GM12878 (cell line): Measurements from ENCODE around the gene LETM1. TPM values are rescaled to one million over a fixed set of nuclear protein-coding genes. Genes with fewer than 3 reads are reported as not detected.

Source experiments
- ATAC-seq: fragments of 200-7000 bp; cut with Tn5 transposase; 3 replicates; pipeline ENCODE4 v1.9.1; 2020; ENCODE audit warnings: mild to moderate bottlenecking, moderate library complexity
- BruUV-seq: library from RNA; stranded (reverse); fragments of 400-500 nt; replicated peaks from 2 replicates; lab custom pipeline; 2021; lab: Mats Ljungman, UMichigan
- CTCF ChIA-PET: fragments of 300-600 bp; sonication (Branson Sonifier 250); formaldehyde crosslinking; extraction: SDS; loops from one replicate; lab custom pipeline; 2021; ENCODE audit warnings: inconsistent platforms; lab: Yijun Ruan, JAX
- POLR2A ChIA-PET: fragments of 350-600 bp; formaldehyde crosslinking; extraction: SDS; loops from one replicate; lab custom pipeline; 2021; ENCODE audit warnings: inconsistent platforms; lab: Charles Lee
- RAD21 ChIA-PET: fragments of 300-600 bp; sonication (Branson Sonifier 250); formaldehyde crosslinking; loops from one replicate; lab custom pipeline; 2023; ENCODE audit warnings: antibody characterized with exemption; ENCODE audit not compliant: unreplicated experiment; lab: Charles Lee
- SMC1A ChIA-PET: fragments of 300-600 bp; sonication (Branson Sonifier 250); formaldehyde crosslinking; loops from one replicate; lab custom pipeline; 2023; ENCODE audit not compliant: unreplicated experiment, uncharacterized antibody; lab: Charles Lee
- DNase-seq: peaks from one replicate; pipeline ENCODE4 v3.0.0-alpha.2; 2011; ENCODE audit warnings: low read depth, low spot score
- FAIRE-seq: peaks from 3 replicates; lab custom pipeline; 2011; peaks lifted over from hg19 to GRCh38; lab: Jason Lieb, UNC
- H2AFZ ChIP-seq: 2 replicates; pipeline ENCODE4 v1.6.0; 2011; ENCODE audit warnings: low read depth, low read length, control low read depth; ENCODE audit not compliant: control insufficient read depth
- H3K27ac ChIP-seq: 2 replicates; pipeline ENCODE4 v1.5.1; 2011; ENCODE audit warnings: control low read depth; ENCODE audit not compliant: control insufficient read depth, insufficient read depth
- H3K27me3 ChIP-seq, 2 experiments: replicated peaks in 1 of 2; 2 replicates each; pipeline versions ENCODE4 v1.6.0 to v1.6.1; 2011; ENCODE audit warnings: low read length in 1 of 2; ENCODE audit not compliant: control insufficient read depth in 2 of 2, insufficient read depth in 2 of 2
- H3K36me3 ChIP-seq, 2 experiments: 2 replicates each; pipeline ENCODE4 v1.5.1; 2011; ENCODE audit warnings: low read length in 1 of 2; ENCODE audit not compliant: control insufficient read depth in 2 of 2, insufficient read depth in 2 of 2
- H3K4me1 ChIP-seq: 2 replicates; pipeline ENCODE4 v1.6.1; 2011; ENCODE audit warnings: mild to moderate bottlenecking, low read length, moderate library complexity, mixed read lengths; ENCODE audit not compliant: control insufficient read depth, insufficient read depth
- H3K4me2 ChIP-seq: 2 replicates; pipeline ENCODE4 v1.6.0; 2011; ENCODE audit warnings: control low read depth; ENCODE audit not compliant: control insufficient read depth, insufficient read depth
- H3K4me3 ChIP-seq: fragments of 200-600 bp; sonication (generic); 2 replicates; pipeline ENCODE4 v1.5.1; 2016
- H3K79me2 ChIP-seq: 2 replicates; pipeline ENCODE4 v1.6.0; 2011; ENCODE audit warnings: low read length; ENCODE audit not compliant: control insufficient read depth, insufficient read depth
- H3K9ac ChIP-seq: 2 replicates; pipeline ENCODE4 v1.8.0; 2011; ENCODE audit warnings: low read length, control low read depth, mixed read lengths; ENCODE audit not compliant: control insufficient read depth, insufficient read depth
- H3K9me3 ChIP-seq: replicated peaks from 3 replicates; pipeline ENCODE4 v1.5.1; 2011; ENCODE audit warnings: mild to moderate bottlenecking, low read length; ENCODE audit not compliant: control insufficient read depth, insufficient read depth
- H4K20me1 ChIP-seq: 2 replicates; pipeline ENCODE4 v1.6.0; 2011; ENCODE audit not compliant: control insufficient read depth, insufficient read depth
- CBX5 ChIP-seq: sonication (generic); IDR thresholded peaks from 2 replicates; pipeline ENCODE4 v1.6.1; 2016; ENCODE audit warnings: low read depth, moderate library complexity, mild to moderate bottlenecking, inconsistent platforms
- IKZF2 ChIP-seq, 2 experiments: fragments of 450-650 bp; IDR thresholded peaks; 2 replicates each; pipeline ENCODE4 v1.6.1; 2017; ENCODE audit warnings: mild to moderate bottlenecking in 2 of 2, moderate library complexity in 2 of 2
- SMARCA5 ChIP-seq: fragments of 450-650 bp; IDR thresholded peaks from 2 replicates; pipeline ENCODE4 v1.6.1; 2017; ENCODE audit warnings: mild to moderate bottlenecking
- TCF3 ChIP-seq: IDR thresholded peaks from 2 replicates; pipeline ENCODE4 v1.6.1; 2012; ENCODE audit warnings: low read depth, mild to moderate bottlenecking, low read length, borderline replicate concordance; ENCODE audit not compliant: insufficient read depth
- ZZZ3 ChIP-seq: IDR thresholded peaks from 2 replicates; pipeline ENCODE4 v1.6.1; 2011; ENCODE audit warnings: low read depth; ENCODE audit not compliant: control insufficient read depth, insufficient read length
- WGBS: methylation state at CpG from one replicate; pipeline ENCODE4 v1.1.6; 2016; ENCODE audit warnings: low lambda C conversion rate; ENCODE audit not compliant: insufficient replicate concordance, insufficient coverage; ENCODE audit errors: missing lambda C conversion rate; 5-methylcytosine and 5-hydroxymethylcytosine counted together
- in situ Hi-C: fragments of 300-500 bp; cut with MboI; formaldehyde crosslinking; loops from 9 replicates; pipeline ENCODE4 v1.14.3; 2018; ENCODE audit warnings: mixed read lengths
- intact Hi-C: fragments of 100-400 bp; cut with micrococcal nuclease; formaldehyde crosslinking; loops from one replicate; pipeline ENCODE4 v1.14.2; 2022; ENCODE audit not compliant: unreplicated experiment
- polyA plus RNA-seq, 11 experiments: library from polyadenylated mRNA; depleted of rRNA in 4 of 11; unstranded in 6 of 11; stranded (reverse) in 5 of 11; fragments of >200 nt; fragmentation: Nextera tagmentation in 4 of 11; fragmentation: Illumina TruSeq in 1 of 11; extraction: Ambion mirVana in 4 of 11; extraction: Trizol in 1 of 11; gene quantifications; 1 replicate in 1 of 11; 2 replicates in 10 of 11; pipeline versions ENCODE4 v1.2.1 to v1.2.3, GENCODE V29; 2011 to 2016; ENCODE audit warnings: inconsistent platforms in 2 of 11, missing spikeins in 2 of 11, low read depth in 1 of 11
- total RNA-seq, 4 experiments: library from RNA; depleted of rRNA in 3 of 4; stranded (reverse); fragments of >200 nt in 3 of 4; fragmentation: Illumina TruSeq in 1 of 4; extraction: Trizol in 1 of 4; gene quantifications; 2 replicates each; pipeline versions ENCODE4 v1.2.1 to v1.2.3, GENCODE V29; 2013 to 2021
- TF ChIP-seq, protein P1 (sequence below): IDR thresholded peaks from 2 replicates; pipeline ENCODE4 v1.6.1; 2011; ENCODE audit warnings: borderline replicate concordance, low read depth, mild to moderate bottlenecking, moderate library complexity, mixed read lengths, low read length; ENCODE audit not compliant: insufficient read depth; ENCODE audit errors: extremely low read length
- TF ChIP-seq, protein P2 (sequence below): fragments of 450-650 bp; IDR thresholded peaks from 2 replicates; pipeline ENCODE4 v1.6.1; 2017; ENCODE audit warnings: mild to moderate bottlenecking
- TF ChIP-seq, protein P3 (sequence below): IDR thresholded peaks from 2 replicates; pipeline ENCODE4 v1.6.1; 2012; ENCODE audit warnings: improper control_type of control experiment, low read depth, low read length; ENCODE audit not compliant: insufficient replicate concordance
- TF ChIP-seq, protein P4 (sequence below): IDR thresholded peaks from 2 replicates; pipeline ENCODE4 v1.6.1; 2012; ENCODE audit warnings: low read depth, low read length, improper control_type of control experiment

Gene LETM1
- total and polyA plus RNA-seq, 10 of the 15 experiments (the other 5 are each of a cell fraction or from before 2014, with no cell fraction given) = 2.6 to 65.2 (median 30.2) TPM

DNA sequence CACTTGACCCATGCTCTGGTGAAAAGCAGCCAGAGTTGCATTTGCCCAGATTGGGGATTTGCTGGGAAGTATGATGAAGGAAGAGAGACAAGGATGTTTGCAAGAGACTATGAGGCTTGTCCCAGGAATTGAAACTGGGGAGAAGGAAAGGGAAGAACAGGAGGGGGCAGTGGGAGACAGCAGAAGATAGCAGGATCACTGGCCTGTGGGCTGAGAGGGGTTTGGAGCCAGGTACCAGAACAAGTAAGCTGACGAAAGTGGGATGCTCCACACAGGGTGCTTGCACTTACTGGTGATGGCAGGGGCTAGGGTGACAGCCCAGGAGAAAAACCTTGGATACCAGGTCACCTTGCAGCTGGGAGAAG, 3.4 kb upstream of the LETM1 start:
- DNase-seq (no peak), FAIRE-seq (no peak), ATAC-seq (no peak)
- intact Hi-C loops = no loop called here
- H3K4me1 ChIP-seq = peaks cover 9% of the 10 kb centered on the region
- no peaks in the 10 kb centered on the region for H3K27me3 ChIP-seq
- no peak overlapping the region for H3K4me2 ChIP-seq
- CTCF ChIA-PET = no interaction called here
- RAD21 ChIA-PET = interaction anchor here (0.6 kb wide), 1 partner anchor 28 kb away, joined by 3 read pairs; no protein-coding TSS in a partner anchor
- 29% methylated on average over 1 of the region's 1 CpG for WGBS
- no peaks in the 10 kb centered on the region for H4K20me1 ChIP-seq
- SMC1A ChIA-PET = interaction anchor here (0.7 to 3.8 kb wide), 2 partner anchors 19 to 40 kb away, joined by 3 to 14 read pairs; no protein-coding TSS in a partner anchor
- BruUV-seq = no TSS peak
- H2AFZ ChIP-seq = no peak overlapping the region
- H3K27ac ChIP-seq = no peak overlapping the region
- no peak for TF ChIP-seq CBX5
- no peak for TF ChIP-seq TCF3
- TF ChIP-seq, protein P1, sequence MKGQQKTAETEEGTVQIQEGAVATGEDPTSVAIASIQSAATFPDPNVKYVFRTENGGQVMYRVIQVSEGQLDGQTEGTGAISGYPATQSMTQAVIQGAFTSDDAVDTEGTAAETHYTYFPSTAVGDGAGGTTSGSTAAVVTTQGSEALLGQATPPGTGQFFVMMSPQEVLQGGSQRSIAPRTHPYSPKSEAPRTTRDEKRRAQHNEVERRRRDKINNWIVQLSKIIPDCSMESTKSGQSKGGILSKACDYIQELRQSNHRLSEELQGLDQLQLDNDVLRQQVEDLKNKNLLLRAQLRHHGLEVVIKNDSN = no peak
- TF ChIP-seq ZZZ3 = no peak
- TF ChIP-seq, protein P2, sequence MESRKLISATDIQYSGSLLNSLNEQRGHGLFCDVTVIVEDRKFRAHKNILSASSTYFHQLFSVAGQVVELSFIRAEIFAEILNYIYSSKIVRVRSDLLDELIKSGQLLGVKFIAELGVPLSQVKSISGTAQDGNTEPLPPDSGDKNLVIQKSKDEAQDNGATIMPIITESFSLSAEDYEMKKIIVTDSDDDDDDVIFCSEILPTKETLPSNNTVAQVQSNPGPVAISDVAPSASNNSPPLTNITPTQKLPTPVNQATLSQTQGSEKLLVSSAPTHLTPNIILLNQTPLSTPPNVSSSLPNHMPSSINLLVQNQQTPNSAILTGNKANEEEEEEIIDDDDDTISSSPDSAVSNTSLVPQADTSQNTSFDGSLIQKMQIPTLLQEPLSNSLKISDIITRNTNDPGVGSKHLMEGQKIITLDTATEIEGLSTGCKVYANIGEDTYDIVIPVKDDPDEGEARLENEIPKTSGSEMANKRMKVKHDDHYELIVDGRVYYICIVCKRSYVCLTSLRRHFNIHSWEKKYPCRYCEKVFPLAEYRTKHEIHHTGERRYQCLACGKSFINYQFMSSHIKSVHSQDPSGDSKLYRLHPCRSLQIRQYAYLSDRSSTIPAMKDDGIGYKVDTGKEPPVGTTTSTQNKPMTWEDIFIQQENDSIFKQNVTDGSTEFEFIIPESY = no peak
- TF ChIP-seq, protein P3, sequence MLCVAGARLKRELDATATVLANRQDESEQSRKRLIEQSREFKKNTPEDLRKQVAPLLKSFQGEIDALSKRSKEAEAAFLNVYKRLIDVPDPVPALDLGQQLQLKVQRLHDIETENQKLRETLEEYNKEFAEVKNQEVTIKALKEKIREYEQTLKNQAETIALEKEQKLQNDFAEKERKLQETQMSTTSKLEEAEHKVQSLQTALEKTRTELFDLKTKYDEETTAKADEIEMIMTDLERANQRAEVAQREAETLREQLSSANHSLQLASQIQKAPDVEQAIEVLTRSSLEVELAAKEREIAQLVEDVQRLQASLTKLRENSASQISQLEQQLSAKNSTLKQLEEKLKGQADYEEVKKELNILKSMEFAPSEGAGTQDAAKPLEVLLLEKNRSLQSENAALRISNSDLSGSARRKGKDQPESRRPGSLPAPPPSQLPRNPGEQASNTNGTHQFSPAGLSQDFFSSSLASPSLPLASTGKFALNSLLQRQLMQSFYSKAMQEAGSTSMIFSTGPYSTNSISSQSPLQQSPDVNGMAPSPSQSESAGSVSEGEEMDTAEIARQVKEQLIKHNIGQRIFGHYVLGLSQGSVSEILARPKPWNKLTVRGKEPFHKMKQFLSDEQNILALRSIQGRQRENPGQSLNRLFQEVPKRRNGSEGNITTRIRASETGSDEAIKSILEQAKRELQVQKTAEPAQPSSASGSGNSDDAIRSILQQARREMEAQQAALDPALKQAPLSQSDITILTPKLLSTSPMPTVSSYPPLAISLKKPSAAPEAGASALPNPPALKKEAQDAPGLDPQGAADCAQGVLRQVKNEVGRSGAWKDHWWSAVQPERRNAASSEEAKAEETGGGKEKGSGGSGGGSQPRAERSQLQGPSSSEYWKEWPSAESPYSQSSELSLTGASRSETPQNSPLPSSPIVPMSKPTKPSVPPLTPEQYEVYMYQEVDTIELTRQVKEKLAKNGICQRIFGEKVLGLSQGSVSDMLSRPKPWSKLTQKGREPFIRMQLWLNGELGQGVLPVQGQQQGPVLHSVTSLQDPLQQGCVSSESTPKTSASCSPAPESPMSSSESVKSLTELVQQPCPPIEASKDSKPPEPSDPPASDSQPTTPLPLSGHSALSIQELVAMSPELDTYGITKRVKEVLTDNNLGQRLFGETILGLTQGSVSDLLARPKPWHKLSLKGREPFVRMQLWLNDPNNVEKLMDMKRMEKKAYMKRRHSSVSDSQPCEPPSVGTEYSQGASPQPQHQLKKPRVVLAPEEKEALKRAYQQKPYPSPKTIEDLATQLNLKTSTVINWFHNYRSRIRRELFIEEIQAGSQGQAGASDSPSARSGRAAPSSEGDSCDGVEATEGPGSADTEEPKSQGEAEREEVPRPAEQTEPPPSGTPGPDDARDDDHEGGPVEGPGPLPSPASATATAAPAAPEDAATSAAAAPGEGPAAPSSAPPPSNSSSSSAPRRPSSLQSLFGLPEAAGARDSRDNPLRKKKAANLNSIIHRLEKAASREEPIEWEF = no peak
- no peak for TF ChIP-seq SMARCA5
- TF ChIP-seq, protein P4, sequence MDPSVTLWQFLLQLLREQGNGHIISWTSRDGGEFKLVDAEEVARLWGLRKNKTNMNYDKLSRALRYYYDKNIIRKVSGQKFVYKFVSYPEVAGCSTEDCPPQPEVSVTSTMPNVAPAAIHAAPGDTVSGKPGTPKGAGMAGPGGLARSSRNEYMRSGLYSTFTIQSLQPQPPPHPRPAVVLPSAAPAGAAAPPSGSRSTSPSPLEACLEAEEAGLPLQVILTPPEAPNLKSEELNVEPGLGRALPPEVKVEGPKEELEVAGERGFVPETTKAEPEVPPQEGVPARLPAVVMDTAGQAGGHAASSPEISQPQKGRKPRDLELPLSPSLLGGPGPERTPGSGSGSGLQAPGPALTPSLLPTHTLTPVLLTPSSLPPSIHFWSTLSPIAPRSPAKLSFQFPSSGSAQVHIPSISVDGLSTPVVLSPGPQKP = no peak
- no peak for TF ChIP-seq IKZF2 (IDR thresholded peaks at IDR 0.05)
- POLR2A ChIA-PET = interaction anchor here (0.6 kb wide), 1 partner anchor 29 kb away, joined by 3 read pairs; no protein-coding TSS in a partner anchor
- peaks cover 27% of the 10 kb centered on the region for H3K79me2 ChIP-seq
- in situ Hi-C loops = no loop called here
- no peaks in the 10 kb centered on the region for H3K36me3 ChIP-seq
- no peak overlapping the region for H3K9ac ChIP-seq
- no peaks in the 10 kb centered on the region for H3K9me3 ChIP-seq
- no peak overlapping the region for H3K4me3 ChIP-seq
